ENCODE measurements around the gene NCOA1. TPM values are rescaled to one million over a fixed set of nuclear protein-coding genes. Genes with fewer than 3 reads are reported as not detected.
A peak's percentile ranks its signal among the peaks of the same experiment; 100 is the strongest.
"Not testable (repeated sequence)": the region's sequence is repeated elsewhere in the genome, so short reads cannot be mapped to it uniquely, and the experiment has no call there.

NCOA1 gene
- total and polyA plus RNA-seq, 2 experiments from 2014 or later = 6.7 to 9.1 TPM

DNA sequence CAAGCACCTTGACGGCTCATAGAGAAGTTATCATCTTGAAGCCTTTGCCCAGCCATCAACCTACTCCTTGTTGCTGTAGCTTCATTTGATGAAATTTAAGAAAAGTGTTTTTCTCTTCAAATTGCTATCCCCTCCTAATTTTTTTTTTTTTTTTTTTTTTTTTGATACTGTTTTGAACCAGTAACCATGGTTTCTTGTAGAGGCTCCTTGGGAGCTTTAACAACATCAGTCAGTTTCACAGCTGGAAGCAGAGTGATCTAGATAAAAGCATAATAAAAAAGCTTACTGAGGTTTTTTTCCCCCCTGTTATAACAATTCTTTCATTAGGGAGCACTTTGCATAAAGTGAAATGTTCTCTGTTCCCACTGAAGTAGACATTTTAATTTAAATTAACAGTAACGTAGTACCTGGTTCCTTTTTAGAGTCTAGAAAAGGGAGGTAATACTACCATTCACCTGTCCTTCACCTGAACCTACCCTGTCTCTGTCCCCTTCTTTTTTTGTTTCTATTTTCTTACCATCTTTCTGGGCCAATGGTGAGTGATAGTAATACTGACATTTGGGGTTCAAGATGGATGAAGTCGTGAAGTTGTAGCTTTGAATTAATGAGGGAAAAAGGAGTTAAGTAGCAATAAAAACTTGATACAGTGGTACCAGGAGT lies 101.5 kb downstream of the NCOA1 start:
- no peaks in the 10 kb centered on the region for H3K27me3 ChIP-seq
- H3K4me1 ChIP-seq (ENCODE audit: low read depth) = no peaks in the 10 kb centered on the region
- no peaks in the 10 kb centered on the region for H3K9me3 ChIP-seq (ENCODE audit: low read depth)
- no peaks in the 10 kb centered on the region for H3K36me3 ChIP-seq
- H3K27ac ChIP-seq = no peak overlapping the region
- TF ChIP-seq, protein P1, sequence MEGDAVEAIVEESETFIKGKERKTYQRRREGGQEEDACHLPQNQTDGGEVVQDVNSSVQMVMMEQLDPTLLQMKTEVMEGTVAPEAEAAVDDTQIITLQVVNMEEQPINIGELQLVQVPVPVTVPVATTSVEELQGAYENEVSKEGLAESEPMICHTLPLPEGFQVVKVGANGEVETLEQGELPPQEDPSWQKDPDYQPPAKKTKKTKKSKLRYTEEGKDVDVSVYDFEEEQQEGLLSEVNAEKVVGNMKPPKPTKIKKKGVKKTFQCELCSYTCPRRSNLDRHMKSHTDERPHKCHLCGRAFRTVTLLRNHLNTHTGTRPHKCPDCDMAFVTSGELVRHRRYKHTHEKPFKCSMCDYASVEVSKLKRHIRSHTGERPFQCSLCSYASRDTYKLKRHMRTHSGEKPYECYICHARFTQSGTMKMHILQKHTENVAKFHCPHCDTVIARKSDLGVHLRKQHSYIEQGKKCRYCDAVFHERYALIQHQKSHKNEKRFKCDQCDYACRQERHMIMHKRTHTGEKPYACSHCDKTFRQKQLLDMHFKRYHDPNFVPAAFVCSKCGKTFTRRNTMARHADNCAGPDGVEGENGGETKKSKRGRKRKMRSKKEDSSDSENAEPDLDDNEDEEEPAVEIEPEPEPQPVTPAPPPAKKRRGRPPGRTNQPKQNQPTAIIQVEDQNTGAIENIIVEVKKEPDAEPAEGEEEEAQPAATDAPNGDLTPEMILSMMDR (IDR thresholded peaks at IDR 0.05; ENCODE audit: low read depth, low read length) = no peak
- no peak for DNase-seq (ENCODE audit: low read depth in 1 of 2, low spot score in 1 of 2)
- no peak overlapping the region for H3K4me3 ChIP-seq

DNA sequence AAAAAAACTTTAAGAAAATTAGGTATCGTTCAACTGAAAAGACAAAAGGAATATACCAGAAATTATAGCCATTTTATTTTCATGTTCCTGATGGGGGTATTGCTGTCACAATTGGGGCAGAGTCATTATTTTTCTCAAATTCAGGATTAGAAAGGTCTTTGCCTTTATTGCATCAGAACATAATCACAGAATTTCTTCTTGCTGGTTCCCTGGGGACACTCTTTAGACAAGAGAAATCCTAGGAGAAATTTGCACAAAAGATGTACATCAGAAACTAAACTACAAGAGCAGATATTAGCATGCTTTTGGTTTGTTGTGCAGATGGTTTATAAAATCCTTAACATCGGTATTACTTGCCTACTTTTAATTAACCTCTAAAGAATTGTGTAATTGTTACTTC lies 103.2 kb downstream of the NCOA1 start:
- peak in 1 of 2 donors; percentile 7 for DNase-seq (ENCODE audit: low read depth in 1 of 2, low spot score in 1 of 2)
- H3K9me3 ChIP-seq (ENCODE audit: low read depth) = no peaks in the 10 kb centered on the region
- no peak overlapping the region for H3K4me3 ChIP-seq
- H3K4me1 ChIP-seq (ENCODE audit: low read depth) = no peaks in the 10 kb centered on the region
- no peaks in the 10 kb centered on the region for H3K36me3 ChIP-seq
- TF ChIP-seq, protein P1 (IDR thresholded peaks at IDR 0.05; ENCODE audit: low read depth, low read length) = no peak
- no peak overlapping the region for H3K27ac ChIP-seq
- no peaks in the 10 kb centered on the region for H3K27me3 ChIP-seq

DNA sequence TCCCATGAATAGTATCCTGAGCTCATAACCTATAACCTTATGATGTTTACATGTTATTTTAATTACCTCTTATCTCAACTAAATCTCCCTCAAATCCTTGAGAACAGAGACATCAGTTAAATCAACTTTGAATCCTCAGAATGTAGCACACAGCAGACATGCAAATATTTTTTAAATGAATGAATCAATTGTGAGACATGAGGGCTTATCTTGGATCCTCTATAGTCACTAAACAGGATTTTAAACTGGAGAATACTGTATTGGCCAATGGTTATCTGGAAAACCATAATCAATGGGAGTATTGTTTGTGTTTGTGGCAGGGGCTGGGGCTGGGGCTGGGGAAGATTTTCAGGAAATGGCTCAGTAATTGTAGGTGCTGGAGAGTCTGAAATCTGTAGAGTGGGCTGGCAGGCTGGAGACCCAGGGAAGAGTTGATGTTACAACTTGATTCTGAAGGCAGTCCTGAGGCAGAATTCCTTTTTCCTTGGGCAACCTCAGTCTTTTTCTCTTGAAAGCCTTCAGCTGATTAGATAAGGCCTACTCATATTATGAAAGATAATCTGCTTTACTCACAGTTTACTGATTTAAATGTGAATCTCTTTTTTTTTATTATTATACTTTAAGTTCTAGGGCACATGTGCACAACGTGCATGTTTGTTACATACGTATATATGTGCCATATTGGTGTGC lies 106.3 kb downstream of the NCOA1 start:
- TF ChIP-seq, protein P1 (IDR thresholded peaks at IDR 0.05; ENCODE audit: low read depth, low read length) = no peak
- Histone ChIP-seq H3K36me3 (no peaks in the 10 kb centered on the region), H3K9me3 (ENCODE audit: low read depth) (no peaks in the 10 kb centered on the region), H3K4me3 (no peak overlapping the region), H3K27ac (no peak overlapping the region), H3K27me3 (no peaks in the 10 kb centered on the region), H3K4me1 (ENCODE audit: low read depth) (no peaks in the 10 kb centered on the region)
- peak in 1 of 2 donors; percentile 5 for DNase-seq (ENCODE audit: low read depth in 1 of 2, low spot score in 1 of 2)

DNA sequence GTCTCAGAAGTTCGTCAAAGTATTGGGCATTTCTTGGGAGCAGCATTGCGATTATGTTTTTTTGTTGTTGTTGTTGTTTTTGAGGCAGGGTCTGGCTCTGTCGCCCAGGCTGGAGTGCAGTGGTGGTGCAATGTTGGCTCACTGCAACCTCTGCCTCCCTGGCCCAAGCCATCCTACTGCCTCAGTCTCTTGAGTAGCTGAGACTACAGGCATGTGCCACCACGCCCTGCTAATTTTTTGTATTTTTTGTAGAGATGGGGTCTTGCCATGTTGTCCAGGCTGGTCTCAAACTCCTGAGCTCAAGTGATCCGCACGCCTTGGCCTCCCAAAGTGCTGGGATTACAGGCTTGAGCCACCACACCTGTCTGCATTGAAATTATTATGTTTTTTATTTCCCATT lies 109.1 kb downstream of the NCOA1 start:
- not testable (repeated sequence) for H3K36me3 ChIP-seq; H3K4me3 ChIP-seq; H3K9me3 ChIP-seq (ENCODE audit: low read depth); H3K4me1 ChIP-seq (ENCODE audit: low read depth); H3K27ac ChIP-seq; H3K27me3 ChIP-seq; DNase-seq (ENCODE audit: low read depth in 1 of 2, low spot score in 1 of 2)

DNA sequence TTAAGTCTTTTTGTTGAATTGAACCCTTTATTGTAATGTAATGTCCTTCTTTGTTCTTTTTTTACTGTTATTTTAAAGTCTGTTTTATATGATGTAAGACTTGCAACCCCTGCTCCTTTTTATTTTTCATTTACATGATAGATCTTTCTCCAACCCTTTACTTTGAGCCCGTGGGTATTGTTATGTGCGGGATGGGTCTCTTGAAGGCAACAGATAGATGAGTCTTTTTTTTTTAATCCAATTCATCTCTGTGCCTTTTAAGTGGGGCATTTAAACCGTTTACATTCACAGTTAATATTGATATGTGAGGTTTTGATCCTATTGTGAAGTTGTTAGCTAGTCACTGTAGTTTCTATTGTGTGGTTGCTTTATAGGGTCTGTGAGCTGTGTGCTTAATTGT lies 120.6 kb downstream of the NCOA1 start:
- no peaks in the 10 kb centered on the region for H3K36me3 ChIP-seq
- no peak overlapping the region for H3K27ac ChIP-seq
- H3K4me1 ChIP-seq (ENCODE audit: low read depth) = no peaks in the 10 kb centered on the region
- no peaks in the 10 kb centered on the region for H3K27me3 ChIP-seq
- DNase-seq (ENCODE audit: low read depth in 1 of 2, low spot score in 1 of 2) = no peak
- TF ChIP-seq, protein P1 (IDR thresholded peaks at IDR 0.05; ENCODE audit: low read depth, low read length) = no peak
- no peak overlapping the region for H3K4me3 ChIP-seq
- no peaks in the 10 kb centered on the region for H3K9me3 ChIP-seq (ENCODE audit: low read depth)

DNA sequence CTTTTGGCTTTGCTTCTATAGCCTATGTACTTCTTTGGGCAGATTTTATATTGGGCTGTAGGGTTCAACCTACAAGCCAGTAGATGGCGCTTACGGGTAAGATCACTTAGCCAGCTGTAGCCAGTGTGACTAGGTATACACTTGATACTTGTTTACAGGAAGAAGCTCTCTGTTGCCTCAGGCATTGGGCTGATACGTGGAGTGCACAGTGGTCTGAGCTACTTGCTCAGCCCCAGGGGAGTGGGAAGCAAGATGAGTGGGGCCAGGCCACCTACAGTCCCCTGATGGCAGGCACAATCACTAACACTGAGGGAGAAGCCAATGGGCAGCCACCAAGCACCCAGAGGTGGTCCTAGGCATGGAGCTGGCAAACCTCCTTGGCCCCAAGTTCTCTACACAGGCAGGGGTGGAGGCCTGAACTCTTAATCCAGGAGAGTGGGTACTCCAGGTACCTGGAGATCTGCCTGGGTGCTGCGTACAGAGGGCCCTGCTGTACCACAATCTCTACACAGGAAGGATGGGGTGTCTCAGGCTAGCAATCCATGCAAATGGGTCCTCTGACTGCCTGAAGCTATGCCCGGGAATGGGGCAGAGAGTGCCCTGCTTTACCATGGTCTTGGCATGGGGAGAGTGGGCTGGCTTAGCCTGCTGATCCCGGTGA lies 122.2 kb downstream of the NCOA1 start:
- TF ChIP-seq, protein P1 (IDR thresholded peaks at IDR 0.05; ENCODE audit: low read depth, low read length) = peak; percentile 62
- no peaks in the 10 kb centered on the region for H3K9me3 ChIP-seq (ENCODE audit: low read depth)
- no peaks in the 10 kb centered on the region for H3K27me3 ChIP-seq
- no peaks in the 10 kb centered on the region for H3K36me3 ChIP-seq
- H3K4me3 ChIP-seq = no peak overlapping the region
- no peaks in the 10 kb centered on the region for H3K4me1 ChIP-seq (ENCODE audit: low read depth)
- peak; percentile 38 to 81 for DNase-seq (ENCODE audit: low read depth in 1 of 2, low spot score in 1 of 2)
- H3K27ac ChIP-seq = no peak overlapping the region

All from cardiac muscle cell (in vitro differentiated cells and primary cell).